Stimulated activated CD8-positive, alpha-beta memory T cell treated with anti-CD3 and anti-CD28 coated beads, Interleukin-12 subunit alpha, Interleukin-12 subunit beta, amount 100 ng/mL, for 1 hour (primary cell): ENCODE measurements around the gene GPR82.
"Not testable (repeated sequence)": the region's sequence is repeated elsewhere in the genome, so short reads cannot be mapped to it uniquely, and the experiment has no call there.

ENCODE experiments used
- DNase-seq: peaks from one replicate; pipeline ENCODE4 v3.0.0-alpha.2; 2020; ENCODE audit warnings: low read depth

The GPR82 gene

GRCh38 chrX:41723826-41724225 lies at the start of gene GPR82:
GPR82 (plus strand) TSS chrX:41724181; CDS start chrX:41727027, 2,846 bp downstream.
- DNase-seq = no peak

GRCh38 chrX:41676361-41676760 lies 47.6 kb upstream of the GPR82 start:
- DNase-seq = not testable (repeated sequence)

DNA sequence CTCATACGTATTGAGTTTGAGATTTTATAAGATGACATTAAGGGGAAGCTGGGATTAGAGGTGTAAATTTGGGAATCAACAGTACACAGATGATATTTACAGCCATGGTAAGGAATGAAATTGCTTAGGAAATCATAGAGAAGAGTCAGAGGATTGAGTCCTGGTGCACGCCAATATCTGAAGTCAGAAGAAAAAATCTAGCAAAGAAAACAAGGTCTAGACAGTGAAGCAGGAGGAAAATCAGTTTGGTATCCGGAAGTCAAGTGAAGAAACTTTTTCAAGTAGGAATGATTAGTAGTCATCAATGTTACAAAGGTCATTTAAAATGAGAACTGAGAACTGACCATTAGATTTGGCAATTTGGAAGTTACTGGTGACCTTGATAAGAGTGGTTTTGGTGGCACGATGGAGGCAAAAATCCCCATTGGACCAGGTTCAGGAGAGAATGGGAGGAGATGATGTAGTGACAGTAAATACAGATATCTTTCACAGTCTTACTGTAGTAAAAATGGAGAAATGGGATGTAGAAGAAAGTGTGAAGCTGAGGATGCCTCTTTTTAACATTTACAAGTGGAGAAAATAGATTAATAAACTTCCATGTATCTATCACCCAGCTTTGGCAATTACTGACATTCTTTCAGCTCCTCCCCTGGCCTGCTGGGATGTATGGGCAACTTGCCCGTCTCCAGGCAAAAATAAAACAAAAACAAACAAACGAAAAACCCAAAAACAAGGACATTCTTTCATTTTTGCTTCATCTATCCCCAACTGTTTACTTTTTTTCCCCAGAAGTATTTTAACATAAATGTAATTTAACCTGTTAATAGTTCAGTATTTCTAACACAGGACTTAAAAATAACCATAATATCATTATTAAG lies 46.6 kb upstream of the GPR82 start:
- no peak for DNase-seq

- DNase-seq = no peak
Measured at GRCh38 chrX:41684138-41684537, 39.8 kb upstream of the GPR82 start.

- no peak for DNase-seq
Measured at GRCh38 chrX:41684940-41685339, 39.0 kb upstream of the GPR82 start.

- no peak for DNase-seq
Measured at GRCh38 chrX:41686788-41687187, 37.2 kb upstream of the GPR82 start.

DNA sequence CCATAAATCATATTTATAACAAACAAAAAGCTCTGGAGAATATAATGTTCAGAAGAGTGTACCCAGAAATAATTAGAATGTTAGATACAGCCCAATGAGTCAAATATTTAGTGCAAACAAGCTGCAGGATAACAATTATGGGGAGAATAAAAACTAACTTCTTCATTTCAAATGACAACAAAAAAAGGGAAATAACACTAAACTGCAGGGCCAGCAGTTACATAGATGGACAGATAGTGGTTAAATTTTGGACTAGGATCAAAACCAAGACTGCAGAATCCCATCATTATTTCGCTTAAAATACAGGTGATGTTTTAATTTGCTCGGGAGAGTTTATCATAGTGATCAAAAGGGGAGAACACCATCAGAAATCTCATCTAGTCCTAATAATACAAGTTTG lies 35.8 kb upstream of the GPR82 start:
- no peak for DNase-seq

DNA sequence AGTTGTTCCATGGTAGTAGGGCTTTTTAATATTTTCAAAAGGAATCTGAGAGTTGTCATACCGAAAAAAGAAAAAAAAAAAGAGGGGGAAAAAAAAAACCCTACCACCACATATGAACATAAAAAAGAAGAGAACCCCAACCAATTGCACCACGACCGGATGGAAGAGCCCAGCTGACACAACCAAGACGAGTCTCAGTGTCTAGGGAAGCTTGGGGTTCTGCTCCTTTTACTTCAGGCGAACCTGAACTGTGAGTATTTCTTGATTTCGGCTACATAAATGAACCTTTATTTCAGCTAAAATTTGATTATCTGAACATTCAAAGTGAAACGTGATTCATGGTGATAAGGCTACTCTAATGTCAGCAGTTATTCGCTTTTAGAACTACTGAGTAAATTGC lies 35.1 kb upstream of the GPR82 start, which contains the start of gene GPR34:
TSS of gene GPR34 (plus strand) at position 139 of the 400 bp plus-strand sequence. CDS start 6,661 bp downstream, outside the sequence.
- no peak for DNase-seq

GRCh38 chrX:41689711-41690110 lies 34.3 kb upstream of the GPR82 start:
- no peak for DNase-seq

- no peak for DNase-seq
Measured at GRCh38 chrX:41692162-41692749, 31.7 kb upstream of the GPR82 start.

DNA sequence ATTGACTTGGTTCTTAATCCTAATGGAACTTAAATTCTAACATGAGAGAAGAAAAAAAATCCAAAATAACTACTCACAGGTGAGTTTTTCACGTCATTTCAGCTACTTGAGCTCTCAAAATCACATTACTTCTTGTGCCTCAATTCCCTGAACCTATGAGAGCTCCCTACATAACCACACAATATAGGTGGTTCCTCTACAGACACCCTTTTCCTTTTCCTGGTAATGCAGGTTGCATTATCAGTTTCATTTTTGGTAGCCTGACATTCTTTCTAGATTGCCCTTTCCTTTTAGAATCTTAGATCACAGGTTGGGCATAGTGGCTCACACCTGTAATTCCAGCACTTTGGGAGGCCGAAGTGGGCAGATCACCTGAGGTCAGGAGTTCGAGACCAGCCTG lies 31.0 kb upstream of the GPR82 start:
- no peak for DNase-seq

- no peak for DNase-seq
Measured at GRCh38 chrX:41695426-41695825, 28.6 kb upstream of the GPR82 start.

DNA sequence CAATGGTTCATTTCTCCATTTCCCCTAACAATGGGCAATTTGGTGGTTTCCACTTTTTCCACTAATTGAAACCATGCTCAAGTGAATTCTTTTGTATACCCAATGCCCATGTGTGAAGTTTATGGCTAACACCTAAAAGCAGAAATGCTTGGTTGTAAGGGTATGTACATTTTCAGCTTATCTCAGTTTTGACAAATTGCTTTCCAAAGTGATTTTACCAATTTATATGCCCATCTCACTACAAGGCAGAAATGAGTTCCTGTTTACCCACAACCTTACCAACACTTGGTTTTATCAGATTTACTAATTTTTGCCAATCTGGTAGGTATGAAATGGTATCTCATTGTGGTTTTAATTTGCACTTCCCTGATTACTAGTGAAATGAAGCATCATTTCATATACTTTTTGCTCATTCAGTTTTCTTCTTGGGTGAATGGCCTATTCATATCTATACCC lies 20.4 kb upstream of the GPR82 start:
- DNase-seq = no peak

- DNase-seq = no peak
Measured at GRCh38 chrX:41705042-41705441, 18.9 kb upstream of the GPR82 start.

- no peak for DNase-seq
Measured at GRCh38 chrX:41705680-41706374, 18.2 kb upstream of the GPR82 start.

DNA sequence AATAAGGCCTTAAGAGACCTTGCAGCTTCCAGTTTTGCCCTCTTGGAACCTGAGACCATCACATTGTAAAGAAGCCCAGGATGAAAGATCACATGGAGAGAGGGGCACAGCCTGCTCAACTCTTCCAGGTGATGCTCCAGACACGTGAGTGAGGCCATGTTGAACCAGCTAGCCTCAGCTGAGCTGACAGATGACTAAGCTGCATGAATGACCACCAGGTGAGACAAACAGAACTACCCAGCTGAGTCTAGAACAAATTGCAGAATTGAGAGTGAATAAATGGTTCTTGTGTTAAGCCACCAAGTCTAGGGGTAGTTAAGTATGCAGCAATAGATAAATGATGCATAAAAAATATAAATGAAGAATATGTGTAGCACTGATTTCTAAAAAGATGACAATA lies 16.8 kb upstream of the GPR82 start:
- DNase-seq = no peak

DNA sequence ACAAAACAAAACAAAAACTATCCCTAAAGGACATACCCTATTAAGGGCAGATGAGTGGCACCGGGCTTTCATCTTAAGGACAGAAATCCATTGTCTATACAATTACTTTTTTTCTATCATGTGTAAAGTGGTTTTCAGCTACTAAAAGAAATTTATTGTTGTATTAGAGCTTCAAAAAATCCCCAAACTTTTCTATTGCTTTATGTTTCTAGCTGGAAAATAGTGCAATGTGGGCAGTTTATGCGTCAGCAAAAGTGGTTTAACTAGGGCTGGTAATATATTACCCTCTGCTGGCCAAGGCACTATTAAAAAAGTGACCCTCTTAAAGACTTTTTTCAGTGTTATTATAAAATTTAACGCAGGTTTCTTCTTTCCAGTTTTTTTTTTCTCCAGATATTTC lies 15.5 kb upstream of the GPR82 start:
- no peak for DNase-seq

GRCh38 chrX:41711021-41711667 lies 12.8 kb upstream of the GPR82 start:
- no peak for DNase-seq

GRCh38 chrX:41716222-41716621 lies 7.8 kb upstream of the GPR82 start:
- no peak for DNase-seq

GRCh38 chrX:41716767-41717473 lies 7.1 kb upstream of the GPR82 start:
- DNase-seq = no peak

- DNase-seq = no peak
Measured at GRCh38 chrX:41718481-41719235, 5.3 kb upstream of the GPR82 start.
